Type B pancreatic cell (in vitro differentiated cells): ENCODE data around the gene PIAS3. TPM values are rescaled to one million over a fixed set of nuclear protein-coding genes. Genes with fewer than 3 reads are reported as not detected.
A peak's percentile ranks its signal among the peaks of the same experiment; 100 is the strongest.
"Not testable (repeated sequence)": the region's sequence is repeated elsewhere in the genome, so short reads cannot be mapped to it uniquely, and the experiment has no call there.

Source experiments
- DNase-seq: peaks from one replicate; pipeline ENCODE4 v3.0.0; 2021; ENCODE audit warnings: mixed read lengths; ENCODE audit not compliant: unreplicated experiment; ENCODE audit errors: extremely low spot score
- H3K27ac Mint-ChIP-seq: 2 replicates; pipeline ENCODE4 v1.8.0; 2021; ENCODE audit warnings: mild to moderate bottlenecking, mixed read lengths
- H3K27me3 Mint-ChIP-seq: 2 replicates; pipeline ENCODE4 v1.8.0; 2021; ENCODE audit warnings: mixed read lengths
- H3K36me3 Mint-ChIP-seq: 2 replicates; pipeline ENCODE4 v1.8.0; 2021; ENCODE audit warnings: mixed read lengths
- H3K4me1 Mint-ChIP-seq: one replicate; pipeline ENCODE4 v1.8.0; 2021; ENCODE audit warnings: mixed read lengths; ENCODE audit not compliant: unreplicated experiment
- H3K4me3 Mint-ChIP-seq: 2 replicates; pipeline ENCODE4 v1.8.0; 2021; ENCODE audit warnings: mild to moderate bottlenecking, mixed read lengths
- H3K9me3 Mint-ChIP-seq: 2 replicates; pipeline ENCODE4 v1.8.0; 2021; ENCODE audit warnings: mixed read lengths
- total RNA-seq: library from RNA; stranded (reverse); gene quantifications from 2 replicates; pipeline ENCODE4 v1.2.1, GENCODE V29; 2021; ENCODE audit warnings: low replicate concordance
- TF ChIP-seq, protein P1 (sequence below): fragments of 200-600 bp; sonication (generic); conservative IDR thresholded peaks from 2 replicates; pipeline ENCODE4 v1.5.0; 2021; ENCODE audit warnings: antibody characterized with exemption, mild to moderate bottlenecking

The PIAS3 gene
- total RNA-seq, 1 donor from 2014 or later = 40.0 TPM

DNA sequence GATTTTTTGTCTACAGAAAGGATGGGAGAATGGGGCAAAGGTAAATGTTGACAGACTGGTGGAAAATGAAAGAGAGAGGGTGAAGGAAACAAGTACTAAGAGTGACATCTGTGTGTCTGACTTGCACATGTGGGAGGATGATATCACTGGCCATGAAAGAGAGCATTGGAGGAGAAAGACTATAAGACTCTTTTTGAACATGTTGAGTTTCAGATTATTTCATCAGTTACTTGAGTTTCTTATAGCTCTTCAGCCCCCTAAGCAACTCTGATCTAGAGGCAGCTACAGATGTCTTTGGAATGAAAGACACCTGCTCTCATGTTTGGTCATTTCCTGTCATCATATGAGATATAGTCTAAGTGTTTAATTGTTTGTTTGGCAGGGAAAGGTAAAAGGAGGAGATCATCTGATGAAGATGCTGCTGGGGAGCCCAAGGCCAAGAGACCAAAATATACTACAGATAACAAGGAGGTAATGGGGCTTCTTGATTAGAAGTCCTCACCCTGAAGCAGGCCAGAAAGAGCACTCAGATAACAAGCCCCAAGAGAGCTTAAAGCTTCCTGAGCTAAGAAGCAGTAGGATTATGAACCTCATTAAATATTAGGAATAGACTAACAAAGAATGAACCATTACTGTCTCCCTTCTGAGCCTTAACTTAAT lies 30.4 kb downstream of the PIAS3 start:
- DNase-seq = no peak
- Mint-ChIP-seq H3K4me3 (no peak overlapping the region), H3K27ac (no peak overlapping the region), H3K27me3 (no peaks in the 10 kb centered on the region), H3K36me3 (peaks cover 49% of the 10 kb centered on the region), H3K9me3 (no peaks in the 10 kb centered on the region), H3K4me1 (peaks cover 6% of the 10 kb centered on the region)
- TF ChIP-seq, protein P1, sequence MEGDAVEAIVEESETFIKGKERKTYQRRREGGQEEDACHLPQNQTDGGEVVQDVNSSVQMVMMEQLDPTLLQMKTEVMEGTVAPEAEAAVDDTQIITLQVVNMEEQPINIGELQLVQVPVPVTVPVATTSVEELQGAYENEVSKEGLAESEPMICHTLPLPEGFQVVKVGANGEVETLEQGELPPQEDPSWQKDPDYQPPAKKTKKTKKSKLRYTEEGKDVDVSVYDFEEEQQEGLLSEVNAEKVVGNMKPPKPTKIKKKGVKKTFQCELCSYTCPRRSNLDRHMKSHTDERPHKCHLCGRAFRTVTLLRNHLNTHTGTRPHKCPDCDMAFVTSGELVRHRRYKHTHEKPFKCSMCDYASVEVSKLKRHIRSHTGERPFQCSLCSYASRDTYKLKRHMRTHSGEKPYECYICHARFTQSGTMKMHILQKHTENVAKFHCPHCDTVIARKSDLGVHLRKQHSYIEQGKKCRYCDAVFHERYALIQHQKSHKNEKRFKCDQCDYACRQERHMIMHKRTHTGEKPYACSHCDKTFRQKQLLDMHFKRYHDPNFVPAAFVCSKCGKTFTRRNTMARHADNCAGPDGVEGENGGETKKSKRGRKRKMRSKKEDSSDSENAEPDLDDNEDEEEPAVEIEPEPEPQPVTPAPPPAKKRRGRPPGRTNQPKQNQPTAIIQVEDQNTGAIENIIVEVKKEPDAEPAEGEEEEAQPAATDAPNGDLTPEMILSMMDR = no peak

DNA sequence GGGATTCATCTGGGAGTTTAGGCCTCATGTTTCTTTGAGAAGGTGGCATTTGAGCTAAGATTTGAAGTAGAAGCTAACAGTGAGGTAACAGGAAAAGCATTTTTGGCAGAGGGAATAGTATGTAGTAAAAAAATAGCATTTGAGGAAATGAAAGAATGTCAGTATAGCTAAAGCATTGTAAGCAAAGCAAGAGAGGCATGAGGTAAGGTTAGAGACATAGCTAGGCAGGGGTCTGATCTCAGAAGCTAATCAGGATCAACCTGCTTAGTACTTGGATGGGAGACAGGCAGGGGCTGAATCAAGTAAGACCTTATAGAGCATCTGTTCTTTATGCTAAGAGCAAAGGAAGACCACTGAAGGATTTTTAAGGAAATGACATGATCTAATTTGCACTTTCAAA lies 30.9 kb downstream of the PIAS3 start:
- TF ChIP-seq, protein P1 = no peak
- Mint-ChIP-seq H3K4me1 (peaks cover 6% of the 10 kb centered on the region), H3K36me3 (peaks cover 44% of the 10 kb centered on the region), H3K27ac (no peak overlapping the region), H3K9me3 (no peaks in the 10 kb centered on the region), H3K27me3 (no peaks in the 10 kb centered on the region), H3K4me3 (no peak overlapping the region)
- no peak for DNase-seq

DNA sequence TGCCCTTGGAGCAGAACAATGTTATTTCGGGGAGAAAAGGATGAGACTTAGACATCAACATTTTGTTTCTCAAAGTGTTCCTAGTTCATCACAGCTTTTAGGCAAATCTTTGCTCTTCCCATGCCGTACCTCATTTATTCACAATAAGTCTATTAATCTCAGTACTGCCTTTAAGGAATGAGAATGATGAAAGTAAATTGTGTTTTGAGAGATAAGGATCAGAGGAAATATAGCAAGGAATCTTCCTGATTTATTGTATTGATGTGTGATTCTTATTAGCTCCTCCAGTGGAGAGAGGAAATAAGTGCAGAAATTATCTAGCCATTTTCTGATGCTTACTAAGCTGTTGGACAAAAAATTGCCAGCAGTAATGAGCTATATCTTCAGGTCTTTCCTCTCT lies 32.9 kb downstream of the PIAS3 start:
- no peak for DNase-seq
- no peaks in the 10 kb centered on the region for H3K9me3 Mint-ChIP-seq
- H3K36me3 Mint-ChIP-seq = peaks cover 38% of the 10 kb centered on the region
- peaks cover 6% of the 10 kb centered on the region for H3K4me1 Mint-ChIP-seq
- TF ChIP-seq, protein P1 = no peak
- H3K27me3 Mint-ChIP-seq = no peaks in the 10 kb centered on the region
- H3K4me3 Mint-ChIP-seq = peak overlapping the region; percentile 97
- H3K27ac Mint-ChIP-seq = no peak overlapping the region

DNA sequence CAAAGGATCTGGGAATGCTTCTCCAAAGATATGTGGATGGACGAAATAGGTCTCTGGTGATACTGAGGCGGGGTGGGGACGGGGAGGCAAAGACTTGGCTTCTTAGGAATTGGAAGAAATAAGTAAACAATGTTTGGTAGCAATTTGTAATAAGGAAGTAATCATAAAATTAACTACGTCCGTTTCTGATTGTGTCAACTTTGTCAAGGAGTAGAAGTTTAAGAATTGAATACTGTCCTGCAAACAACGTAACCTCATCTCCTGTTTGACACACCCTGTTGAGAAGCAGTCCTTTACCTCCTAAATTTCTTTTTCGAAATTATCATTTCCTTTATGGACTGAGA lies 34.4 kb downstream of the PIAS3 start:
- H3K4me1 Mint-ChIP-seq = peaks cover 6% of the 10 kb centered on the region
- H3K27ac Mint-ChIP-seq = peak overlapping the region; percentile 98
- peak overlapping the region; percentile 97 for H3K4me3 Mint-ChIP-seq
- no peak for DNase-seq
- H3K27me3 Mint-ChIP-seq = no peaks in the 10 kb centered on the region
- H3K36me3 Mint-ChIP-seq = peaks cover 30% of the 10 kb centered on the region
- TF ChIP-seq, protein P1 = no peak
- no peaks in the 10 kb centered on the region for H3K9me3 Mint-ChIP-seq

DNA sequence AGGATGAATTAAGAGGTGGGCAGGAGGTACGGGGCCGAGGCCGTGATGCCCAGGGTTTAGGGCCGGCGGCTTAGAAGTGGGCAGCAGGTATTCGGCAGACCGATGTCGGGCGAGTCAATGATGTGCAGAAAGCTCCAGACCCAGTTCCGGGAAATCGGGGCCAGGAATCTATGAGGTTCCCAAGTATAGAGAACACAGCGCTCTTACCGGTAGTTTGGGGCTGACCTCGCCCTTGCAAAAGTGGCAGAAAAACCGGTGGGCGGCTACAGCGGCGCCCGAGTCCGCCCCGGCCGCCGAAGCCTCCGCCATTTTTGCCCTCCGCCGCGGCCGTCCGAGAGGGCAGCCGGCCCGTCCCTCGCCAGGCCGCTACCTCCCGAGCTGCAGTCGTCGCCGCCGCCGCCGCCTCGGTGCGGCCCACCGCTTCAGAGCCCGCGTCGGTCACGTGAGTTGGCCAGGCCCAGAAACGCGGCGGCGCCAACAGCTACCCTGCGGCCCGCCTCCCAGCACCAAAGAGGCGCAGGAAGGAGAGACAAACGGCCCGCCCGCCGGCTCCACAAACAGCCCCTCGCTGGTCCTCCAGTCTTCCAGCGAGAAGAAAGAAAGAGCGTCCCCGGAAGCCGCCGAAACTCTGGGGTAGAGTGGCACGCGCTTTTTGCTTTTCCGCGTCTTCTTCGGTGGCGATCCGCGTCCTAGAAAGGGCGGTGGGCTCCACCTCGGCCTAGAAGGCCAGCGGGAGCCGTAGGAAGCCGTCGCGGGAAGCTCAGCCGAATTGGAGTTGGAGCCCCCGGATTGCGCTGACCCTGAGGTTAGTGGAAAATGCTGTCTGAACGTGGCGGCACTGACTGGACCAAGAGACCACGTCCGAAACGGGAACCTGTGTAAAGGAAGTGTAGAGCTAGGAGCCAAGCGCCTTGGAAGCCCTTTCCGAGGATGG lies 35.0 kb downstream of the PIAS3 start, which contains the start of the genes POLR3C and RNF115:
Gene POLR3C, plus strand, starts transcription at position 636 of the 934 bp plus-strand sequence. CDS start 1,577 bp downstream, outside the sequence.
Gene RNF115, minus strand, starts transcription at position 531 of the 934 bp plus-strand sequence. Its CDS starts 222 bp downstream, at position 309.
- peaks cover 25% of the 10 kb centered on the region for H3K36me3 Mint-ChIP-seq
- H3K4me1 Mint-ChIP-seq = peaks cover 6% of the 10 kb centered on the region
- H3K4me3 Mint-ChIP-seq = peak within 1 kb of the TSS; percentile 97
- TF ChIP-seq, protein P1 = no peak
- peak; percentile 89 for DNase-seq
- no peaks in the 10 kb centered on the region for H3K9me3 Mint-ChIP-seq
- H3K27ac Mint-ChIP-seq = peak within 1 kb of the TSS; percentile 98
- H3K27me3 Mint-ChIP-seq = no peaks in the 10 kb centered on the region

DNA sequence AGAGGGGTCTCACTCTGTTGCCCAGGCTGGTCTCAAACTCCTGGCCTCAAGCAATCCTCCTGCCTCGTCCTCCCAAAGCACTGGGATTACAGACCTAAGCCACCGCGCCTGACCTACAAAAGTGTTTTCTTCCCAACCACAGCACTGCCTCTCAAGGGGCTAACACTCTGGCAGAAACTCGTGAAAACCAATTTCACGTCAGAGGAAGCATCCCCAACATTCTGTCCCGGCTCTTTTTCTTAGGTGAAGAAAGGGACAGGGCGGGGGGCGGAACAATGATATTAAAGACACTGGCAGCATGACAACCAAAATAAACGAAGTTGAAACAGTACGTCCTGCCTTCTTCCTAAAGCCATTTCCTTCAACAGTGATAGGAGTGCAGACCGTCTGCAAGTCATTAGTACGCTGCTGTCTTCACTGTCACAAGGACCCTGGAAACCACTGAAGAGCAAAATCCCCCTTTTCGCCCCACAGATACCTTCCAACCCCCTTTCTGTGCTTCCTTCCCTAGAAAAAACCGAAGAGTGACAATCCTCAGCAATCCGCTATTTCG lies 36.0 kb downstream of the PIAS3 start:
- H3K36me3 Mint-ChIP-seq = peaks cover 16% of the 10 kb centered on the region
- not testable (repeated sequence) for H3K4me3 Mint-ChIP-seq, H3K27me3 Mint-ChIP-seq, DNase-seq, H3K9me3 Mint-ChIP-seq, H3K27ac Mint-ChIP-seq, H3K4me1 Mint-ChIP-seq

DNA sequence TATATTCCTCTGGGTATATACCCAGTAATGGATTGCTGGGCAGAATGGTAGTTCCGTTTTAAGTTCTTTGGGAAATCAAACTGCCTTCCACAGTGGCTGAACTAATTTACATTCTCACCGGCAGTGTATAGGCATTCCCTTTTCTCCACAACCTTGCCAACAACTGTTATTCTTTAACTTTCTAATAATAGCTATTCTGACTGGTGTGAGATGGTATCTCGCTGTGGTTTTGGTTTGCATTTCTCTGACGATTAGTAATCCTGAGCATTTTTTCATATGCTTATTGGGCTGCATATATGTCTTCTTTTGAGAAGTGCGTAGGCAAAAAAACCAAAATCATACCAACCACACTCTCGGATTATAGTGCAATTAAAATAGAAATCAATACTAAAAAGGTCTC lies 40.8 kb downstream of the PIAS3 start:
- not testable (repeated sequence) for H3K9me3 Mint-ChIP-seq, H3K27ac Mint-ChIP-seq, DNase-seq, H3K4me1 Mint-ChIP-seq, H3K4me3 Mint-ChIP-seq, H3K36me3 Mint-ChIP-seq, H3K27me3 Mint-ChIP-seq
